Glomerular visceral epithelial cell (primary cell): ENCODE data around the gene MVB12A.

ENCODE experiments used
- DNase-seq: peaks from one replicate; pipeline ENCODE4 v3.0.0-alpha.2; 2016; ENCODE audit errors: extremely low spot score

MVB12A gene

GRCh38 chr19:17404621-17405249 is 15.1 kb upstream of the MVB12A start:
- no peak for DNase-seq

- DNase-seq = peak; percentile 70
Measured at GRCh38 chr19:17405250-17406045, 14.4 kb upstream of the MVB12A start, which contains the start of gene BST2. TSS of gene BST2 (minus strand) at chr19:17405630. CDS start at chr19:17405575, 55 bp downstream.

- peak; percentile 91 for DNase-seq
Measured at GRCh38 chr19:17406046-17406886, 13.6 kb upstream of the MVB12A start.

- no peak for DNase-seq
Measured at GRCh38 chr19:17406887-17407196, 13.0 kb upstream of the MVB12A start.

- DNase-seq = no peak
Measured at GRCh38 chr19:17409990-17410389, 9.9 kb upstream of the MVB12A start.

GRCh38 chr19:17411801-17412200 is 8.0 kb upstream of the MVB12A start:
- DNase-seq = no peak

- DNase-seq = no peak
Measured at GRCh38 chr19:17414097-17414496, 5.8 kb upstream of the MVB12A start.

GRCh38 chr19:17415121-17415520 is 4.7 kb upstream of the MVB12A start:
- DNase-seq = no peak

- no peak for DNase-seq
Measured at GRCh38 chr19:17418710-17419109, 1.1 kb upstream of the MVB12A start.

GRCh38 chr19:17419154-17419620 is 660 bp upstream of the MVB12A start:
- no peak for DNase-seq

GRCh38 chr19:17420475-17420924 is 653 bp downstream of the MVB12A start:
- peak; percentile 33 for DNase-seq

- no peak for DNase-seq
Measured at GRCh38 chr19:17421942-17422341, 2.1 kb downstream of the MVB12A start.

GRCh38 chr19:17423429-17424208 is 3.8 kb downstream of the MVB12A start:
- no peak for DNase-seq

- peak; percentile 31 for DNase-seq
Measured at GRCh38 chr19:17424743-17425365, 5.0 kb downstream of the MVB12A start.

GRCh38 chr19:17429641-17430113 is 9.8 kb downstream of the MVB12A start:
- DNase-seq = peak; percentile 27

GRCh38 chr19:17431417-17431816 is 11.6 kb downstream of the MVB12A start:
- no peak for DNase-seq

GRCh38 chr19:17435218-17435617 is 15.4 kb downstream of the MVB12A start:
- no peak for DNase-seq

- DNase-seq = no peak
Measured at GRCh38 chr19:17436094-17436873, 16.4 kb downstream of the MVB12A start.

- no peak for DNase-seq
Measured at GRCh38 chr19:17436874-17437267, 17.0 kb downstream of the MVB12A start.
